GM12872 (cell line): ENCODE data around the gene LOXL4.

Experiments used
- CTCF ChIP-seq: IDR thresholded peaks from 3 replicates; pipeline ENCODE4 v1.5.1; 2011; ENCODE audit warnings: low read depth, mild to moderate bottlenecking, low read length, moderate library complexity; ENCODE audit not compliant: insufficient read depth

The LOXL4 gene

GRCh38 chr10:98276311-98276710 is 8.3 kb upstream of the LOXL4 start:
- TF ChIP-seq CTCF = no peak

- no peak for TF ChIP-seq CTCF
These were observed 6.6 kb upstream of the LOXL4 start for GRCh38 chr10:98274562-98274961.

GRCh38 chr10:98273057-98273850 is 5.3 kb upstream of the LOXL4 start:
- TF ChIP-seq CTCF = no peak

- TF ChIP-seq CTCF = no peak
These were observed 4.7 kb upstream of the LOXL4 start for GRCh38 chr10:98272656-98273055.

- no peak for TF ChIP-seq CTCF
These were observed 4.3 kb upstream of the LOXL4 start for GRCh38 chr10:98272245-98272644.

- no peak for TF ChIP-seq CTCF
These were observed 2.8 kb upstream of the LOXL4 start for GRCh38 chr10:98270786-98271185.

GRCh38 chr10:98270073-98270740 is 2.2 kb upstream of the LOXL4 start:
- TF ChIP-seq CTCF = no peak
